Subcutaneous abdominal adipose tissue (tissue), 5 donors: ENCODE measurements around the gene PRDM5.
"Not testable (repeated sequence)": the region's sequence is repeated elsewhere in the genome, so short reads cannot be mapped to it uniquely, and the experiment has no call there.

Experiments
- H3K27ac ChIP-seq: one replicate; pipeline ENCODE4 v1.7.0; 2013; ENCODE audit warnings: low read depth, mild to moderate bottlenecking, inconsistent platforms, low read length, moderate library complexity
- H3K27me3 ChIP-seq, 5 donors: one replicate each; pipeline ENCODE4 v1.7.0; 2013; ENCODE audit warnings: low read length in 5 of 5, inconsistent platforms in 1 of 5; ENCODE audit not compliant: control insufficient read depth in 5 of 5, insufficient read depth in 4 of 5
- H3K36me3 ChIP-seq, 5 donors: one replicate each; pipeline ENCODE4 v1.7.0; 2013; ENCODE audit warnings: low read length in 5 of 5; ENCODE audit not compliant: control insufficient read depth in 5 of 5, insufficient read depth in 5 of 5
- H3K4me1 ChIP-seq, 5 donors: one replicate each; pipeline ENCODE4 v1.7.0; 2013; ENCODE audit warnings: low read length in 5 of 5, mild to moderate bottlenecking in 3 of 5, moderate library complexity in 1 of 5; ENCODE audit not compliant: control insufficient read depth in 5 of 5, insufficient read depth in 5 of 5
- H3K4me3 ChIP-seq, 5 donors: one replicate each; pipeline ENCODE4 v1.7.0; 2013; ENCODE audit warnings: low read length in 5 of 5, low read depth in 1 of 5
- H3K9ac ChIP-seq, 5 donors: one replicate each; pipeline ENCODE4 v1.7.0; 2013; ENCODE audit warnings: low read length in 5 of 5, mild to moderate bottlenecking in 4 of 5, moderate library complexity in 3 of 5
- H3K9me3 ChIP-seq, 5 donors: one replicate each; pipeline ENCODE4 v1.7.0; 2013; ENCODE audit warnings: low read length in 5 of 5; ENCODE audit not compliant: control insufficient read depth in 5 of 5
- donor health status: healthy.
- donor health status: healthy.
- donor health status: healthy.
- donor health status: healthy.
- donor health status: healthy.

The PRDM5 gene

GRCh38 chr4:120653804-120654573 lies 268.5 kb downstream of the PRDM5 start:
- no peak overlapping the region for H3K4me3 ChIP-seq
- no peak overlapping the region for H3K9ac ChIP-seq
- H3K9me3 ChIP-seq = no peaks in the 10 kb centered on the region
- no peaks in the 10 kb centered on the region for H3K36me3 ChIP-seq
- no peaks in the 10 kb centered on the region for H3K27me3 ChIP-seq
- H3K4me1 ChIP-seq = no peaks in the 10 kb centered on the region
- H3K27ac ChIP-seq = no peak overlapping the region

- H3K27ac ChIP-seq, H3K4me3 ChIP-seq, H3K4me1 ChIP-seq, H3K9me3 ChIP-seq, H3K27me3 ChIP-seq, H3K9ac ChIP-seq, H3K36me3 ChIP-seq: not testable (repeated sequence)
Measured at GRCh38 chr4:120648336-120648735, 274.2 kb downstream of the PRDM5 start.
